Fibroblast of the conjunctiva (primary cell): Measurements from ENCODE around the gene RNF224.

Source experiments
- DNase-seq: peaks from one replicate; pipeline ENCODE4 v3.0.0-alpha.2; 2010; ENCODE audit warnings: low read depth

RNF224 gene

DNA sequence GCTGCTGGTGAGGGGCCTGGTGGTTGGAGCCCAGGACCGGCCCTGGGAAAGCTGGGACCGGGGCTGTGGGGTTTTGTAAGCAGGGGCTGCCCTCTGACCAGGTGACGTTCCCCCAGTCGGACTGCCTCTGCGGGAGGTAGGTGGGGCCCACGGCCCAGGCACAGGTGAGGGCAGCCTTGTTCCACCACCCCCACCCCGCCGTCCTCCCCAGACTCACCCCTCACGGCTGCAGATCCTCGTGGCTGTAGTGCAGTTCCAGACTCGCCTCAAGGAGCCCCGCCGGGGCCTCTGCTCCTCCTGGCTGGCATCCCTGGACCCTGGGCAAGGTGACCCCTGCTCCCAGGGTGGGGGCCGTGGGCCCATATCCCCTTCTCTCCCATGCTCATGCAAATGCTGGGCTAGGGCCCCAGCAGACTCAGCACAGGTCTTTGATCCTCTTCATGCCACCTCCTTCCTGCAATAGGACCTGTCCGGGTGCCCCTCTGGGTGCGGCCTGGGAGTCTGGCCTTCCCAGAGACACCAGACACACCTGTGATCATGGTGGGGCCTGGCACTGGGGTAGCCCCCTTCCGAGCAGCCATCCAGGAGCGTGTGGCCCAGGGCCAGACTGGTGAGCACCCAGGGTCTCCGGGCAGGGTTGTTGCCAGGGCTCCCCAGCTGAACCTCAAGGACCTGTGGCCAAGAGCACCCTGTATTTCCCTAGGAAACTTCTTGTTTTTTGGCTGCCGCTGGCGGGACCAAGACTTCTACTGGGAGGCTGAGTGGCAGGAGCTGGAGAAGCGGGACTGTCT, 11.9 kb upstream of the RNF224 start:
- no peak for DNase-seq

DNA sequence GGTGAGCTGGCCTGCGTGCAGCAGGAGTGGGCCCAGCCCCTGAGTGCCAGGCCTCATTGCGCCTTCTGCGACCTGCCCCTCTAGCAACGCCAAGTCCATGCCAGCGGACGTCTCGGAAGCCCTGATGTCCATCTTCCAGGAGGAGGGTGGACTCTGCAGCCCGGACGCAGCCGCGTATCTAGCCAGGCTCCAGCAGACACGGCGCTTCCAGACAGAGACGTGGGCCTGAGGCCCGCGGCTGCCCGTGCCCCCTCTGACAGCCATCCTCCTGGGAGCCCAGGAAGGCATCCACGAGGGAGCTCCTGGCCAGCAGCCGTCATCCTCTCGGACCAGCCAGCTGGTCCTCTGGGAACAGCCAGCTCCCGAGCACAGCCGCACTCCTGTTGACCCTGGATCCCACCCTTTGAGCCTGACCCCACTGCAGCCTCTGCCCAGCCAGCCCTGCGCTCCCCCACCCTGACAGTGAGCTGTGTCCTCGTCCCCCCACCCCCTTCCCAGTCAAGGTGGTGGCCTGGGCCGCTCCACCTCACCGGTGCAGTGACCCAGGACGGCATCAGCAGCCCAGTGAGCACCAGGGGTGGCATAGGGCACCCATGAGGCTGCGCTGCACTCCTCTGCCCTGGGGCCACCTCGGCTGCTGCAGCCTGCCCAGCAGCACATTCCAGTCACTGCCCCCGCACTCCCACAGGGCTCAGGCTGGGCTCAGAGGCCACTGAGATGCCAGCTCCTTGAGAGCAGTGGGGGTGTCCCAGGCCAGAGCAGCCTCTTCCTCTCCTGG, 10.9 kb upstream of the RNF224 start:
- no peak for DNase-seq

DNA sequence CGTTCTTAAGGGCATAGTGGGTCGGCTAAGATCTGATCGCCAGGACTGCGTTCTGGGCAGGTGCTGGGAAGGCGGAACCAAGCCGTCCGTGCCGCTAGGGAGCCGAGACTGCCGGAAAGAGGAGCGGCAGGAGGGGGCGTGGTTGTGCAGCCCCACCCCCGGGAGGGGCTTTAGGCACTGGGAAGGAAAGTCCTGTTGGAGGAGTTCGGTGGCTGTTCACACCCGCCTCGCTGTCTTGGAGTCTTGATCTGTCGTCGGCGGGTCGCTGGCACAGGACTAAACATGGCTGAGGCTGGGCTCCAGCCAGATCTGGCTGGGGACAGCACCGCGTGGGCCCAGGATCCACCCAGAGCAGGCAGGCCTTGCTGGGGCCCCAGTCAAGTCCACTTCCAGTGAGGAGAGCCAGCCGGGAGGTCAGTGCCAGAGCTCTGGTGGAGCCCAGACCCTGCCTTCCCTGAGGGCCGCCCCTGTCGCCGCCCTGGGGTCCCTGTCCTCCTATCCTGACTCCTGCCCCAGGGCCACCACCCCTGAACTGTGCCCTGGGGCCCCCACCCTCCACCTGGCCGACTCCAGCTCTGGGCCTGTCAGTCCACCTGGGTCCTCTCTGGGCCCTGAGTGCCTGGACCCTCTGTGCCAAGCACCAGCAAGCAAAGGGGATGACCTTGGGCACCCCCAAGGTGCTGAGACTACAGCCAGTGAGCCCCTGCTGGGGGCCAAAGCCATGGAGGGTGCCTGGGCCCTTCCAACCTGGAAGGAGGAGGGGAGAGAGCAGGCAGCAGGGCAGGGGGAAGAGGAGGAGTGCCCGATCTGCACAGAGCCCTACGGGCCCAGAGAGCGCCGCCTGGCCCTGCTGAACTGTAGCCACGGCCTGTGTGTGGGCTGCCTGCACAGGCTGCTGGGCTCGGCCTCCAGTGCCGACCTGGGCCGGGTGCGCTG, 9.8 kb upstream of the RNF224 start:
- DNase-seq, result no peak

DNA sequence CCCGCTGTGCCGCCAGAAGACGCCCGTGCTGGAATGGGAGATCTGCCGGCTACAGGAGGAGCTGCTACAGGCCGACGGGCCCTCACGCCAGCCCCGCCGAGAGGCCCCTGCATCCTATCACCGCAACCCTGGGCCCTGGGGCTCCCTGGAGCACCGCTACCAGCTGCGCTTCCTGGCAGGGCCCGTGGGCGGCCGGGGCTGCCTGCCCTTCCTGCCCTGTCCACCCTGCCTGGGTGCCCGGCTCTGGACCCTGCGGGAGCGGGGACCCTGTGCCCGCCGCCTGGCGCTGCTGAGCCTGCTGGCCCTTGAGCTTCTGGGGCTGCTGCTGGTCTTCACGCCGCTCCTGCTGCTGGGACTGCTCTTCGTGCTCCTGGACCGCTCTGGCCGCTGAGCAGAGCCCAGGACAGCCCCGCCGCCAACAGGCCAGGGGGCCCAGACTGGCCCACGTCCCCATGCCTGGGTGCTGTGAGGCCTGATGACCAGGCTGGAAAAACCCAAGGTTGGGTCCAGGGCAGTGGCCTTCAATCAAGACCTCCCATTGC, 9.0 kb upstream of the RNF224 start:
- no peak for DNase-seq

DNA sequence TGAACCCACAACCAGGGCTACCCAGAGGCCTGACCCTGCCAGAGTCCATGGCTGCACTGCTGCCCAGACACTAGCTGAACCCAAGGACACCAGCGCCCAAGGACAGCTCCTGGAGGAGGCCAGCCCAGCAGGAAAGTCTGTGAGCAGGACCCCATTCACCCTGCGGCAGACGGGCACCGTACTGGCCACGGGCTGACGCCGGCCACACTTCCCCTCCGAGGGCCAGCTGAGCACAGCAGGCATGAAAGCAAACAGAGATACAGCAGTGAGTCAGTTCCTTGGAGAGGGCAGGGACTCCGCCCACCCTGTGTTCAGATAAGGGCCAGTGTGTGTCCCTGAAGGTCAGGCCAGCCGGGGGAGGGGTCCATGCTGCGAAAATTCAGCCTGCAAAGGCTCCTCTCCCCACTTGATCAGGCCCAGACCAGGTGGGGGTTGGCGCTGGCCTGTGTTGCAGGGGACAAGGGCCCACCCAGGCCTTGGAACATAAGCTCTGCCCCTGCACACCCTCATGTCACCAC, 8.5 kb upstream of the RNF224 start:
- no peak for DNase-seq

DNA sequence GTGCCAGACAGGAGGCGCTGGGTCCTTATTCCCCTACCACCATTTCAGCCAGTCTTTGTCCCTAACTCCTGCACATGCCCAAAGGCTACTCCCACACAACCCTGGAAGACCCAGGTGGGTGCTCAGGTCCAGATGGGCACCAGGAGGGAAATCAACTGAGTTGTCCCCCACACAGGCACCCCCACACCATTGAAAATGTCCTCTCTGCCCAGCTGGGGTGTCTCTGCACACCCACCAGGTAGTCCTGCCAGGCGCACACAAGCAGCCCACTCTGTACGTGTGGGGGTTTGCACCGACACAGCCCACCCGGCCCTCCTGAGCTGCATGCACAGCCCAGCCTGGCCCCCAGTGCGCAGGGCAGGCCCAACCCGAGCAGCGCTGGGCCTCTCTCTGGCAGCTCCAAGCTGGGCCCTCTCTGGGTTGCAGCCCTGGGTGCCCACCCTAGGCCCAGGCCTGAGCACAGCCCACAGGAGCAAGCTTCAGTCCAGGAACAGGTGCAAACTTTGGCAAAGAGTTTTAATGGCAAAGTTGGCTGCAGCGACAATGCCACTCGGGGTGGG, 7.5 kb upstream of the RNF224 start:
- DNase-seq, result no peak

DNA sequence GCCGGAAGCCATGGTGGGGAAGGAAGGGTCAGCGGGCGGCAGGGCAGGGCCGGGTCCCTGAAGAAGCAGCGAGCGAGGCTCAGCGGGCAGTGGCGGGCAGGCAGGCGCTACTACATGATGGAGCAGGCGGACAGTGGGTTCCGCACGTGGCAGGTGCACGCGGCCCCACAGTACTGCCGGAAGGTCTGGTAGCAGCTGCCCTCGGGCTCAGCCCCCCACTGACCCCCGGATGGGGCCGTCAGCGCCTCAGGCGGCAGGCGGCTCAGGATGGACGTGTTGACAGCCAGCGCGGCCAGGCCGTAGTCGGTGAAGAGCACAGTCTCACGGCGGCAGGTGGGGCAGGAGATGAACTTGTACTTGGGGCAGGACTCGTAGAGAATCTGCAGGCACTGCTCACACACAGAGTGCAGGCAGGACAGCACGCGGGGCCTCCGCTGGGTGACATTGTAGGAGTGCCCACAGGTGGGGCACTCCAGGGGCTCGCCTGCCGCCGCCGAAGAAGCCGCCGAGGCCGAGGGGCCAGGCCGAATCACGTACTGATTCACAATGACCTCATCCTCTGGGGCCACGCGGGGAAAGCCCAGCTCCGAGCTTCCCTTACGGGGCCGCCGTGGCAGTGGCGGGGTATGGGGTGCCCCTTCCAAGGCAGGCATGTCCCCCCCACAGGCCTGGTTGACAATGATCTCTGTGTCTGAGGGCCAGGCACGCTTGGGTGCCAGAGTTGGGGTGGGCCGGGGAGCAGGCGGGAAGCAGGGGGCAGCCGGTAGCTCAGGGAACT, 6.8 kb upstream of the RNF224 start:
- no peak for DNase-seq

DNA sequence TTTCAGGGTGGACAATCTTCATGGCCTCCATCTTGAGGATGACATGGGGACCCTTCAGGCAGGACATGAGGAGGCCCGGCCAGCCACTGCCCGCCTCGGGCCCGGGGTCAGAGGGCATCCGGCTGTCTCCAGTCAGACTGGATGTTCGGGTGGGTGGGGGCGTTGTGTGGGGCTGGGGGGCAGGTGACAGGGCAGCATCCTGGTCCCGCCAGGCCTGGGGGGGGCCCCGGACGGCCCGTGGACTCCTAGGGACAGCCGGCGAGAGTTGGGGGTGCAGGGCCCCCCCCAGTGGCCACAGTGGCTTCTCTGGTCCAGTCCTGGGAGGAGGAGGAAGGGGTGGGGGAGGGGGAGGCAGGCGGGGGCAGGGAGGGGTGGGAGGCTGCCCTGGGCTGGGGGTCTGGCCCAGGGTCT, 6.2 kb upstream of the RNF224 start:
- DNase-seq, result no peak

DNA sequence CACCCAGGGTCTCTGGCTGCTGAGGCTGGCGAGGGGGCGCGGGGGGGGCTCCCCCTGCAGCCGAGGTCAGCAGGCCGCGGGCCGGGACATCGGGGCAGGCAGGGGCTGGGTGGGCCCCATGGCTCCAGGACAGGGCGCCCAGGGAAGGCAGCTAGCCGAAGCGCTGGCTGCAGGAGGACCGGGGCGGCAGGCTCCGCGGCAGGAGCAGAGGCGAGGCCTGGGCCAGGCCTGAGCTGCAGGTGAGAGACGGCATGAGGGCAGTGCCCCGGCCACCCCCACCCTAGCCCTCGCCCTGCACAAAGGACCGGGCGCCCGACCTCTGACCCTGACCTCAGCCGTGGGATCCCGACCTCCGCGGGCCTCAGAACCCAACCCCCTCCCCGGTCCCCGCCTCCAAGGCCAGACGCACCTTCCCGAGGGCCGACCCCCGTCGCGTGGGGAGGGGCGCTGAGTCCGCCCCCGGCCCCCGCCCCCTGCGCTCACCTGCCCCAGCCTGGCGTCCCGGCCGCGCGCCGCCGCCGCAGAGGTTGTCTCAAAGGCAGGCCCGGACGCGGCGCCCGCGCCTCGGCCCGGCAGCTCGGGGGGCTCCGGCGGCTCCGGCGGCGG, 5.7 kb upstream of the RNF224 start:
- DNase-seq, result no peak

DNA sequence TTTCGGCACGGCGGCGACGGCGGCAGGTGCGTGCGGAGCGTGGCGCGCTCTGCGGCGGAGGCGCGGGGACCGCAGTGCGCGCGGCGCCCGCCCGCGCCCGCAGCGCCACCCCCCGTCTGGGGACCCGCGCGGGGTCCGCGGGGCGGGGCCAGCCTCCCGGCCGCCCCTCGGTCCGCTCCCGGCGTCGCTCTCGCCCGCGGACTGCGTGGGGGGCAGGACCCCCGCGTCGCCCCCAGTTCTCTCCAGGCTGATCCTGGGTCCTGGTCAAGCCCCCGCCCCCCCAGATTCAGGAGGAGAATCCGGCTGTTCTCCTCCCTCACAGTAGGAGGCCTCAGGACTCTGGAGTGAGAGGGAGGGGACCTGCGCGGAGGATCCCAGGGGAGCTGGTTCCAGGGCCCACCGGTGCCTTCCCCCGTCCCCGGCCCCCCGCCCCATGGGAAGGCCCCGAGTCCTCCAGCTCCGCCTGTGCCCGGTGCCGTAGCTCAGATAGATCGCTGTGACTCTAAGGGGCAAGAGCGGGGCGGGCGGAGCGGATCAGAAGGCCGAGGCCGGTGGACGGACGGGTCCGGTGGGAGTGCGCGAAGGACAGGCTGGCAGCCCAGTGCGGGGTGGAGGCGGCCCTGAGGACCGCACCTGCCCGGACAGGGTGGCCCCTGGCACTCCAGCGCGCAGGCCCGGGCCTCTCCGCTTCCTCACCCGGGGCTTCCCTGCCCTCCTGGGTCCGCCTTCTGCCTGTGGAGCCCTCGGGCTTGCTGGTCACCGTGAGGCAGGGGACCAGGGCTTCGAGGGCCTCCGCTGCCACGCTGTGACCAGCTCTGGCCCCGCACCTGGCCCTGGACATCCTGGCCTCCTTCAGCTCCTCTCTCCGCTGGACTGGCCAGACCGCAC, 4.9 kb upstream of the RNF224 start, which contains the start of gene RNF208:
Gene RNF208, minus strand, starts transcription at position 51 of the 888 bp plus-strand sequence. CDS start 1,028 bp downstream, outside the sequence.
- no peak for DNase-seq

DNA sequence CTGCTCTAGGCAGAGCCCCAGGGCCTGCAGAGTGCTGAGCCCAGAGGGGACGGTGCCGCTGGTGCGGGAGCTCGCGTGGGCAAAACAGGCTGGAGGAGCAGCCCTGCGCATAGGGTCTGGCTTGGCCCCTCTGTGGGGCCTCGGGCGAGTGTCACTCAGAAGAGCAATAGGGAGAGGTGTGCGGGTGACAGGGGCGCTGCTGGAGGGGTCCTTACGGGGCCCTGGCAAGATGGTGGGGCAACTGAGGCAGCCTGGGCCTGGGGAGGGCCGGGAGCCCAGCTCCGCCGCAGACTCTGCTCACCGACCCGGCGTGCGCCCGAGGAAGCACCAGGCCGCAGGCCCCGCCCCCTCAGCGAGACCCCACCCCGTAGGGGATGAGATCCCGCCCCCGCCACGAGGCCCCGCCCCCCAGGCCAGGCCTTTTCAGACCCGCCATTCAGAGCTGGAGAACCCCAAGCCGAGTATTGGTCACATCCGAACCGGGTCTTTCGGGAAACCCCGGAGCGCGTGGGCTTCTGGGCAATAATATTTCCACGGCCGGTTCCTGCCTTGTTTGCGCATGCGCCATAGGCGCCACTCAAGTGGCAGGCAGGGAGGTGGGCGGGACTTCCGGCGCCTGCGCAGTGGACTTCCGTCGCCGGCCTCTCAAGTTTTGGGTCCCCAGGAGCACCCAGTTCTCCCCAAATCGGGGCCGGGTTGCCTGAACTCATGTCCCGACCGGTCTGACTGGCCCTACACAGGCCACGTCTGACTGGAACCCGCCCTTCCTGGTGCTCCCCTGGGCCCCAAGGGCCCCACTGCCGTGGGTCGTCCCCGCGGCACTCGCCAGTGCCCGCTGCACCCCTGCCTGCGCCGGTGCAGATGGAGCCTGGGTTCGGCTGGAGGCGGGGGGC, 4.0 kb upstream of the RNF224 start:
- peak; percentile 98 for DNase-seq

DNA sequence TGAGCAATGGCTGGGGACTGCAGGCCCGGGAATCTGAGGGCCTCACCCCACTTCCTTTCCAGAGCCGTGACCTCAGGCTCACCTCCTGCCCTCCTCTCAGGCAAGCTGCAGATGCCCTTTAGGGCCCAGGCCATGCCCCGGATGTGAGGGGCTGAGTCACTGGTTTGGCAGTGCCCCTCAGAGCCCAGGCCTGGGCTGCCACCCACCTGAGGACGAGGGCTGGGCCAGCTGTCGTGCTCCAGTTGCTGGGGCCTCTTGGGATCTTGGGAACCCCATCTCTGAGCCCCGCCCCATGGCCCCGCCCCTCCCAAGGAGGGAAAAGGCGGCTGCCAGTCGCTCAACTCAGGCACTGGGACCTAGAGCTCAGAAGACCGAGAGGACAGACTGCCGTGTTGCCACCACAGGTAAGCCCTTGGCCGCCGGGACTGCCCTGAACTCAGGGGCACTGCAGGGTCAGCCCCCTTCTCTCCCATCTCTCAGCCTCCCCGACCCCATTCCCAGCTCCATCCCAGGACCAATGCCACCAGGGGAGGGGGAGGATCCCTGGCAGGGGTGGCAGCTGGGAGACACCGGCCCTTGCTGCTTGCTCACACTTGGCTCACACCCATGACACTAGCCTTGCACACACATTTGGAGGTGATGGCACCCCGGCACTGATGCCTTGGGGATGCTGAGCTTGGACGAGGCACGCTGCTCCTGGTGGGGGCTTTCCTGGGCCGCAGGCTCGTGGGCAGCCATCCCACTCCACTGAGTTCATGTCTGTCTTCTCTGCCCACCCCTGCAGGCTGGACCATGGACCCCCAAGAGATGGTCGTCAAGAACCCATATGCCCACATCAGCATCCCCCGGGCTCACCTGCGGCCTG, 2.2 kb upstream of the RNF224 start, which contains the start of gene CYSRT1:
Gene CYSRT1, plus strand, starts transcription at position 345 of the 865 bp plus-strand sequence. Its CDS starts 448 bp downstream, at position 793.
- no peak for DNase-seq

DNA sequence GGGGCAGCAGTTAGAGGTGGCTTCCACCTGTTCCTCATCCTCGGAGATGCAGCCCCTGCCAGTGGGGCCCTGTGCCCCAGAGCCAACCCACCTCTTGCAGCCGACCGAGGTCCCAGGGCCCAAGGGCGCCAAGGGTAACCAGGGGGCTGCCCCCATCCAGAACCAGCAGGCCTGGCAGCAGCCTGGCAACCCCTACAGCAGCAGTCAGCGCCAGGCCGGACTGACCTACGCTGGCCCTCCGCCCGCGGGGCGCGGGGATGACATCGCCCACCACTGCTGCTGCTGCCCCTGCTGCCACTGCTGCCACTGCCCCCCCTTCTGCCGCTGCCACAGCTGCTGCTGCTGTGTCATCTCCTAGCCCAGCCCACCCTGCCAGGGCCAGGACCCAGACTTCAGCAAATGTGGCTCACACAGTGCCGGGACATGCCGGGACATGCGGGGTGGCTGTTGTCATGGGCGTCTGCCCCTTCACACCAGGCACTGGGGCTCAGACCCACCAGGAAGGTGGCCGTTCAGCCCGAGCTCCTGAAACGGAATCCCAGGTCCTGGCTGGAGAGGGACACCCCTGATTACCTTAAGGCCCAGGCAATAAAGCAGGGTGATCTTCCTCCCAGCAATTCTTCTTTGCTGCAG, 1.5 kb upstream of the RNF224 start:
- no peak for DNase-seq

DNA sequence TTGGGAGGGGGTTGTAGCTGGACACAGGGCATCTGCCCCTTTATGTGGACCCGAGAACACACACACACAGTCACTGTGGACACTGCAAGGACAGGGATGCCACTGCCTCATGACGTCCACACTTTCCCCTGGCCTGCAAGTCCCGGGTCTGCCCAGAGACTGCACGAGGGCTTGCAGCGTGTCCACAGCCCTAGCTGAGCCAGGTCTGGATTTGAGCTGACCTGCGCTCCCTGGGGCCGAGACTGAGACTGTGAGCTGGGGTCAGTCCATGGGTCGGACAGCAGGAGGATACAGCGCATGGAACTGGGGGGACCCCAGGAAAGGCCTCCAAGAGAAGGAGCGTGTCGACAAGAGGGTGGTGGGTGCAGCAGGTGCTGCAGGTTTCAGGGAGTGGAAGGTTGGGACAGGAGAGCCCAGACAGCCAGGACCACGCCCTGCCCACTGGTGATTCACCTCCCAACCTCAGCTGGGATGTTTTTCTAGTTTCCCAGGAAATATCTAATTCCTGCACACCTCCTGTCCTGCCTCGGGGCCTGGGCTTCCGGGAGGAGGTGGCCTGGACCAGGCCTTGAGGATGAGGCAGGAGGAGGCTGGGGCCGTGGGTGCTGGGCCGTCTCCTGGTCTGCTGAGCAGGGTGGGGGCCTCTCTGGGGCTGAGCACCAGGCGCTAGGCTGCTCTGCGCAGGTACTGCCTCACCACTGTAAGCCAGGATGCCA, 806 bp upstream of the RNF224 start:
- no peak for DNase-seq

DNA sequence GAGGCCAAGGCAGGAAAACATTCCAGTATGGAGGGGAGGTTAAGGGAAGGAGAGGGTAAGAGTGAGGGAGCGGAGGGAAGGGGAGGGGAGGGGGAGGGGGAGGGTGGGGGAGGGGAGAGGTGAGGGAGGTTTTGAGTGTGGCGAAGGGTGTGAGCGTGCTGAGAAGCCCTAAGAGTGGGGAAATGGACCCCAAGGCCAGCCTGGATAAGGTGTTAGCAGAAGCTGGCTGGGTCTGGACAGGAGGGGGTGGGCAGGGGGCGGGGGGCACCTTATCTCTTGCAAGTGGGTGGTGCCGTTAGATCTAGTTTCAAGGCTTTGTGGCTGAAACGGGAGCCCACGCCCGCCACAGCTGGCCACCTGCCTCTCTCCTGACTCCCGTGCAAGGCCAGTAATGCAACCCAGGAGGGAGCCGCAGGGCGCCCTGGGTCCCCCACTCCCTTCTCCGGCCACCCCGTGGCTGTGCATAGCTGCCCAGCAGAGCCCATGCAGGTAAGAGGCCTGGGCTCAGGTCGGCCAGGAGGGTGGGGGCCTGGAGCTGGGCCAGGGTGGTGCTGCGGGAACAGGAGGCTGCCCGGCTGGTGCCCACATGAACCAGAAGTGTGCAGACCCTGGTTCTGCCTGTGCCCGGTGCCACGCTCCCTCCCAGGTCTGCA, 677 bp downstream of the RNF224 start:
- DNase-seq, result no peak
